Retina (tissue), 1 donor: ENCODE measurements around the gene DVL2.

ENCODE experiments used
- DNase-seq: peaks from one replicate; pipeline ENCODE4 v3.0.0-alpha.2; 2016

DVL2 gene

GRCh38 chr17:7237266-7237760, 3.0 kb upstream of the DVL2 start:
- DNase-seq: peak; percentile 34

GRCh38 chr17:7236808-7237207, 2.5 kb upstream of the DVL2 start:
- DNase-seq: no peak

GRCh38 chr17:7235693-7236665, 1.7 kb upstream of the DVL2 start:
- no peak for DNase-seq

DNA sequence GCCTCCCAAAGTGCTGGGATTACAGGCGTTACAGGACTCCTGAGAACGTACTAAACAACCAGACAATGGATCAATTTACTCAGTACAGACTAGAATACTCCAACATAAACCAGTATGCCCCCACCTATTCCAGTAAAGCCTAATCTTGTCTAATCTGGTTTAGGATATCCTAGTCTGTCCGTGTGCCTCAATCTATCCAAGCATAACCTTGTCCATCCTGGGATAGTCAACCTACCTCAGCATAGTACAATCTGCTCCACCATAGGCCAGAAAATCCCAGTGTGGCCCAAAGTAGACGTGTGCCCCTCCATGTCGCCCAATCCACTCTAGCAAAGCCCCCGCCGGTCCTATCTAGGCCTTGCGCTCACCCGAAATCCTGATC, 625 bp downstream of the DVL2 start:
- DNase-seq: no peak

DNA sequence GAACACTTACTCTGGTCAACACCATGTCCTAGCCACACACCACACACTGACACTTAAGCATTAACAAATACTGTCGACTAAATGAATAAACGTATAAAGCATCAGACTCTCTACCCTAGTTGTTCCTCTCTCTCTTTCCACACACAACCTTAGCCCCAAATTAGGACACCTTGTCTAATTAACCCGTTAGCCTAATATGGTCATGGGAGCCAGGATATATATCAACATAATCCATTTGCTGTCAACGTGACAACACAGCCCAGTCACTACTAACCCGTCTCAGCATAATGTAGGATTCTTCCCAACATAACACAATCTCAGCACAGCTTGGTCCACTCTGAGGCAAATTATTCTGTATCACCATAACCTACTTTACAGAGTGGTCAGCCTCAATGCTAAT, 2.2 kb downstream of the DVL2 start:
- DNase-seq: no peak

DNA sequence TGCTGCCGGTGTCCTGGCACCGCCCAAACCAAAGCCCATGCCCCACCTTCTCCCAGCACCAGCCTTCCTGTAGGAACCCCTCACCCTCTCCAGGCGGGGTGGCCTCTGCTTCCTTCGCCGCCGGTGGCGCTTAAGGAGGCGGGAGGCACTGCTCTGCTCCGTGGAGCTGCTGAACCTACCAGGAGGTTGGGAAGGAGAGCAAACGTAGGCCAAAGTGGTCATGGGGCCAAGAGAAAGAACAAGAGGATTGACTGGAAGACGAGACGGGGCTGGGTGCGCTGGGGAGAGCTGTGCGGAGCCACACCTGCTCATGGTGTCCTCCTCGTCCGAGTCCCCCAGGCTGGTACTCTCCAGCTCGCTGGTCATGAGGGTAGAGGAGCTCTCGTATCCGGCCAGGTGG, 4.8 kb downstream of the DVL2 start:
- DNase-seq: no peak

DNA sequence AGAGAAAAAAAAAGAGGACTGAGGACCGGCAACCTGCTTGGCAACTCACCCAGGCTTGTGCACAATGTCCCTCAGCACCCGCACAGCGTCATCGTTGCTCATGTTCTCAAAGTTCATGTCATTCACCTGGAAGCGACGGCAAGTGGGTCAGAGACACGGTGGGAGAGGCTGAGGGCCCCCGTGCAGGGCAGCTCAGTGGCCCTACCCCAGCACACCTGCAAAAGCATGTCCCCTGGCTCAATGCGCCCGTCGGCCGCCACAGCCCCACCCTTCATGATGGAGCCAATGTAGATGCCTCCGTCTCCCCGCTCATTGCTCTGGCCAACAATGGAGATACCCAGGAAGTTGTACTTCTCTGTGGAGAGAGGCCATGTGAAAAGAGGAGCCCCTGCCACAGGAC, 5.4 kb downstream of the DVL2 start:
- DNase-seq: no peak

- DNase-seq: no peak
Observed at GRCh38 chr17:7226721-7227710, 7.3 kb downstream of the DVL2 start.

DNA sequence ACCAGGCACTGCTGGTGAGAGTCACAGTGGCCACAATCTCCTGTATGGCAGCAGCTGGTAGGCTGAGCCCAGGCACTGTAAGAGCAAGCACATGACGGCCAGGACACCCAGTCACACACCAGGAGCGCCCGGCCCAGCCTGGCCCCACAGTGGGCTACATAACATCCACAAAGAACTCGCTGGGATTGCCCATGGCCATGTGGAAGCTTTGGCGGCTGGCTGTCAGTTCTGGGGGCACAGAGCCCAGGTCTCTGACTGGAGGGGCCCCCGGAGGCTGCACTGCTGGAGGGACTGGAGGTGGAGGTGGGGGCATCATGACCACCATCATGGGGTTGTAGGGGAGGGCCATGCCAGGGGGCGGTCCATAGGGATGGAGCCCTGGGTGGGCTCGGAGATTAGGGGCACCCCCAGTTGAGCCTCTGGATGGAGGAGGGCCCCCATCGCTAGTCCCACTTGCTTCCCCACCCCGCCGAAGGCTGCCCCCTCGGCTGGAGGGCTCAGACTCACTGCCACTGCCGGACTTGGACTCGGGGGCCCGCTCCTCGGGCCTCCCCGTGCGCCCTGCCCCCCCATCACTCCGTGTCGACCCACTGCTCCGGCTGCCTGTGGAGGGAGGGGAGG, 8.5 kb downstream of the DVL2 start:
- DNase-seq: no peak

GRCh38 chr17:7224661-7225111, 9.6 kb downstream of the DVL2 start:
- DNase-seq: no peak

- DNase-seq: no peak
Observed at GRCh38 chr17:7224110-7224509, 10.2 kb downstream of the DVL2 start.

- DNase-seq: no peak
Observed at GRCh38 chr17:7223375-7223774, 10.9 kb downstream of the DVL2 start.

DNA sequence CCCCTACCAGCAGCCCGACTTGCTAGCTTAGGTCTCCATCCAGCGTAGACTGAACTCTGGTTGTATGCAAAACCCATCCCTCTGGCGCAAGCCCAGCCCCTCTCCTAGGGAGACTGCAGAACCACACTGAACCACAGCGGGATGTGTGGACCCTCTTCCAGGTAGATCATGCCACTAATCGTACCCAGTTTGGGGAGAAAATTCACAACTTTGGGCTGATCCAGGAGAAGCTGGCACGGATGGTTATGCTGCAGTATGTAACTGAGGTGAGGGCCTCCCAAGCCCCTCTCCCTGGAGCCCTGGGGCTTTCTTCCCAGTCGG, 11.4 kb downstream of the DVL2 start:
- DNase-seq: no peak

- DNase-seq: no peak
Observed at GRCh38 chr17:7222093-7222971, 12.0 kb downstream of the DVL2 start.

DNA sequence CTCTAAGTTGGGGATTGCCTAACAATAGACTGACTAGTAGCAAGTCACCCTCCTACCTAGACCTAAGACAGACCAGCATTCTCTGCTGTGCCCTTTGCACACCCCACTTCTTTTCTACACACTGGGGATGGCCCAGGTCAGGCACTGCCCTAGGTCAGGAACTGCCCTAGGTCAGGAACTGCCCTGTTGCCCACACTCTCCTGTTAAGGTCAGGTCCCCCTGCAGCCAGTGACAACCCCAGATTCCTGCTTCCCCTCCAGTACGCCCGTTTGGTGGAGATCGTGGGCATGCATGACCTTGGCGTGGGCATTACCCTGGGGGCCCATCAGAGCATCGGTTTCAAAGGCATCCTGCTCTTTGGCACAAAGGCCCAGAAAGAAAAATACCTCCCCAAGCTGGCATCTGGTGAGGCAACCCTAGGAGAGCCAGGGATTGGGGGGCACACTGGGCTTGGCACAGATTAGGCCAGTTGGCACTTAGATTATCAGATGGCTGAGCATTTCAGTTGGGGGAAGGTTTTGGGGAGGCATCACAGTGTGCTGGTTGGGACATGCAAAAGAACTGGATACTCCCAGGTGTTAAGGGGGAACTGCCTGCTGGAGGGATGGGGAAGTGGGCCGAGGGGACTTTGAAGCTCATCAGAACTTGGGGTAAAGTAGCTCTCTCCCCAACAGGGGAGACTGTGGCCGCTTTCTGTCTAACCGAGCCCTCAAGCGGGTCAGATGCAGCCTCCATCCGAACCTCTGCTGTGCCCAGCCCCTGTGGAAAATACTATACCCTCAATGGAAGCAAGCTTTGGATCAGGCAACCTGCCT, 12.8 kb downstream of the DVL2 start:
- no peak for DNase-seq

DNA sequence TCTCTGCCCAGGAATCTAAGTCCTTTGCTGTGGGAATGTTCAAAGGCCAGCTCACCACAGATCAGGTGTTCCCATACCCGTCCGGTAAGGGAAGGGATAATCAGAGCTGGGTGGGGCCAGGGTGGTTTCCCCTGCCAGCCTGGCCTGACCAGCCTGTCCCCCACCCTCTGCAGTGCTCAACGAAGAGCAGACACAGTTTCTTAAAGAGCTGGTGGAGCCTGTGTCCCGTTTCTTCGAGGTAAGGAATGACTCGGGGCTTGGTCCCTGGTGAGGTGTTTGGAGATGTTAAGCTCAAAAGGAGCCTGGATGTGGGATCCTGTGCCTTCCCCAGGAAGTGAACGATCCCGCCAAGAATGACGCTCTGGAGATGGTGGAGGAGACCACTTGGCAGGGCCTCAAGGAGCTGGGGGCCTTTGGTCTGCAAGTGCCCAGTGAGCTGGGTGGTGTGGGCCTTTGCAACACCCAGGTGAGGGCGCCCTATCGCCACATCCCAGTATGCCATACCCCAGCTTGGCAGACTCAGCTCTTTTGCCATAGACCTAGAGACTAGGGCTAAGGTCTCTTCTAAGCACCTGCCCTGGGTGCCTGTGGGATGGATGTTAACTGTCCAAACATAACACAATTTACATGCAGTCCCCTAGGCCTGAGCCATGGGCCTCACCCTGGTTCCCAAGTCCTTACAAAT, 13.6 kb downstream of the DVL2 start:
- DNase-seq: no peak

DNA sequence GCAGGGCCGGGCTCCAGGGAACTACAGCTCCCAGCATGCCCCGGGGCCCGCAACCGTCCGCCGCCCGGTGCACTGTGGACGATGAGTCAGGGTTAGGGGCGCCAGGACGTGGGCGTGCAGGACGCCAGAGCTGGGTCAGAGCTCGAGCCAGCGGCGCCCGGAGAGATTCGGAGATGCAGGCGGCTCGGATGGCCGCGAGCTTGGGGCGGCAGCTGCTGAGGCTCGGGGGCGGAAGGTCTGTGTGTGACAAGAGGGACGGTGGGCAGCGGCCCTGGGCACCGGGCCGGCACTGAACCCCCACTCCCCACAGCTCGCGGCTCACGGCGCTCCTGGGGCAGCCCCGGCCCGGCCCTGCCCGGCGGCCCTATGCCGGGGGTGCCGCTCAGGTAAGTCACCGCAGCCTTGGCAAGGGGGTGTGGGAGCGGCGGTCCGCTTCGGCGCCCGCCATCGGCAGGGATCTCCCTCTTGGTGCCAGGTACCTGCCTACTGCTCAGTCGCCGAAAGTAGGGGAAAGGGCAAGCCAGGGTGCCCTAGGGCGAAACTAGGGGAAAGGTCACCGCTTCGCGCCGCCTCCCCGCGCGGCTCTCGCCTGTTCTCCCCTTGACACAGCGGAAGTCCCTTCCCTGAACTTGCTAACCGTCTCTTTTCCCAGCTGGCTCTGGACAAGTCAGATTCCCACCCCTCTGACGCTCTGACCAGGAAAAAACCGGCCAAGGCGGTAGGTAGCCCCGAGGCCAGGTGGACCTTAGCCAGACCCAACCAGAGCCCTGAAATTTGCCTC, 14.3 kb downstream of the DVL2 start, which contains the start of the genes ACADVL and DLG4:
Gene ACADVL (plus strand): TSS at position 127 of the 781 bp plus-strand sequence. CDS start 47 bp downstream, at position 174.
Gene DLG4 (minus strand): TSS at position 25 of the 781 bp plus-strand sequence.
- peak; percentile 92 for DNase-seq

- no peak for DNase-seq
Observed at GRCh38 chr17:7219229-7219811, 15.0 kb downstream of the DVL2 start.

DNA sequence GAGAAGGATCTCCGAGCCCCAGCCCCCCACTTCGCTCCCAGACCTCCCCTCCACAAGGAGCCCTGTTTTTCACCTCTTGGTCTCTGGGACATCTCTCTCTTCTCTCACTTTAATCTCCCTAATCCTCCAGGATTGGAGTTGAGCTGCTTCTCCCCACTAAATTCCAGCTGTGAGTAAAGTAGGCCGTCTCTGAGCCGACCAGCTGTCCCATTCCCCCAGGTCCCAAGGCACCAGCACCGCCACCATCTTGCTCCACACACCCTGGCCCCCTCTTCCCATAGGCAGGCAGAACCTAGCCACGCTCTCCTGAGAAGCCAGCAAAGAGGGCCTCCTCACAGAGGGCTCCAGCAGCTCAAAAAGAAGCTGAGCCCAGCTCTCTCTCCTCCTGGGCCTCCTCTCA, 15.6 kb downstream of the DVL2 start:
- no peak for DNase-seq
